Measurements from ENCODE around the gene KANSL1.

The KANSL1 gene

DNA sequence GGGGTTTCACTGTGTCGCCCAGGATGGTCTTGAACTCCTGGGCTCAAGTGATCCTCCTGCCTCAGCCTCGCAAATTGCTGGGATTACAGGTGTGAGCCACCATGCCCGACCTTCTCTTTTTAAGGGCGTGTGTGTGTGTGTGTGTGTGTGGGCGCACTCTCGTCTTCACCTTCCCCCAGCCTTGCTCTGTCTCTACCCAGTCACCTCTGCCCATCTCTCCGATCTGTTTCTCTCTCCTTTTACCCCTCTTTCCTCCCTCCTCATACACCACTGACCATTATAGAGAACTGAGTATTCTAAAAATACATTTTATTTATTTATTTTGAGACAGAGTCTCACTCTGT, 190.3 kb downstream of the KANSL1 start:
- no peaks in the 10 kb centered on the region for H3K4me1 Mint-ChIP-seq (ENCODE audit: low read depth)
- no peak overlapping the region for H3K4me3 Mint-ChIP-seq
- H3K36me3 Mint-ChIP-seq (ENCODE audit: low read depth): no peaks in the 10 kb centered on the region
- no peaks in the 10 kb centered on the region for H3K9me3 Mint-ChIP-seq
- H3K27me3 Mint-ChIP-seq: peaks cover 7% of the 10 kb centered on the region
- intact Hi-C loops (cut with micrococcal nuclease): loop anchor here (1.0 to 10.0 kb wide), 4 partner anchors 41 to 214 kb away; no protein-coding TSS in a partner anchor
- H3K27ac Mint-ChIP-seq: no peak overlapping the region

GRCh38 chr17:46002311-46002972, 190.8 kb downstream of the KANSL1 start:
- no peaks in the 10 kb centered on the region for H3K9me3 Mint-ChIP-seq
- no peak overlapping the region for H3K4me3 Mint-ChIP-seq
- H3K27ac Mint-ChIP-seq: no peak overlapping the region
- no peaks in the 10 kb centered on the region for H3K4me1 Mint-ChIP-seq (ENCODE audit: low read depth)
- no peaks in the 10 kb centered on the region for H3K36me3 Mint-ChIP-seq (ENCODE audit: low read depth)
- peaks cover 7% of the 10 kb centered on the region for H3K27me3 Mint-ChIP-seq
- intact Hi-C loops (cut with micrococcal nuclease): loop anchor here (1.0 to 10.0 kb wide), 4 partner anchors 42 to 215 kb away; no protein-coding TSS in a partner anchor

- Mint-ChIP-seq H3K36me3 (ENCODE audit: low read depth) (no peaks in the 10 kb centered on the region), H3K27me3 (peaks cover 7% of the 10 kb centered on the region), H3K27ac (no peak overlapping the region), H3K4me1 (ENCODE audit: low read depth) (no peaks in the 10 kb centered on the region), H3K9me3 (no peaks in the 10 kb centered on the region), H3K4me3 (no peak overlapping the region)
- intact Hi-C loops (cut with micrococcal nuclease): loop anchor here (1.0 to 10.0 kb wide), 4 partner anchors 43 to 216 kb away; no protein-coding TSS in a partner anchor
Measured at GRCh38 chr17:46001390-46002310, 191.6 kb downstream of the KANSL1 start.

GRCh38 chr17:46000757-46001156, 192.5 kb downstream of the KANSL1 start:
- no peaks in the 10 kb centered on the region for H3K9me3 Mint-ChIP-seq
- H3K4me1 Mint-ChIP-seq (ENCODE audit: low read depth): no peaks in the 10 kb centered on the region
- no peaks in the 10 kb centered on the region for H3K36me3 Mint-ChIP-seq (ENCODE audit: low read depth)
- intact Hi-C loops (cut with micrococcal nuclease): loop anchor here (5.0 to 10.0 kb wide), 2 partner anchors 184 to 217 kb away; no protein-coding TSS in a partner anchor
- H3K27me3 Mint-ChIP-seq: peaks cover 4% of the 10 kb centered on the region
- no peak overlapping the region for H3K27ac Mint-ChIP-seq
- H3K4me3 Mint-ChIP-seq: no peak overlapping the region

DNA sequence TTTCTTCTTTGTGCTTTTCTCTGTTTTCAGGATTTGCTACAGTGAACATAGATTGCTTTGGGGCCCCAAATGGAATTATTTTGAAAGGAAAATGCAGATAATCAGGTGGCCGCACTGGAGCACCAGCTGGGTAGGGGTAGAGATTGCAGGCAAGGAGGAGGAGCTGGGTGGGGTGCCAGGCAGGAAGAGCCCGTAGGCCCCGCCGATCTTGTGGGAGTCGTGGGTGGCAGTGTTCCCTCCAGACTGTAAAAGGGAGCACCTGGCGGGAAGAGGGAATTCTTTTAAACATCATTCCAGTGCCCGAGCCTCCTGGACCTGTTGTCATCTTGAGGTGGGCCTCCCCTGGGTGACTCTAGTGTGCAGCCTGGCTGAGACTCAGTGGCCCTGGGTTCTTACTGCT, 192.9 kb downstream of the KANSL1 start:
- intact Hi-C loops (cut with micrococcal nuclease): loop anchor here (5.0 to 10.0 kb wide), 2 partner anchors 185 to 217 kb away; no protein-coding TSS in a partner anchor
- Mint-ChIP-seq H3K4me3 (no peak overlapping the region), H3K27me3 (peaks cover 4% of the 10 kb centered on the region), H3K27ac (no peak overlapping the region), H3K9me3 (no peaks in the 10 kb centered on the region), H3K4me1 (ENCODE audit: low read depth) (no peaks in the 10 kb centered on the region), H3K36me3 (ENCODE audit: low read depth) (no peaks in the 10 kb centered on the region)

GRCh38 chr17:45999900-46000290, 193.3 kb downstream of the KANSL1 start:
- no peaks in the 10 kb centered on the region for H3K4me1 Mint-ChIP-seq (ENCODE audit: low read depth)
- no peaks in the 10 kb centered on the region for H3K9me3 Mint-ChIP-seq
- H3K27ac Mint-ChIP-seq: no peak overlapping the region
- intact Hi-C loops (cut with micrococcal nuclease): loop anchor here (5.0 to 10.0 kb wide), 2 partner anchors 185 to 217 kb away; no protein-coding TSS in a partner anchor
- no peaks in the 10 kb centered on the region for H3K36me3 Mint-ChIP-seq (ENCODE audit: low read depth)
- no peak overlapping the region for H3K4me3 Mint-ChIP-seq
- peaks cover 3% of the 10 kb centered on the region for H3K27me3 Mint-ChIP-seq

DNA sequence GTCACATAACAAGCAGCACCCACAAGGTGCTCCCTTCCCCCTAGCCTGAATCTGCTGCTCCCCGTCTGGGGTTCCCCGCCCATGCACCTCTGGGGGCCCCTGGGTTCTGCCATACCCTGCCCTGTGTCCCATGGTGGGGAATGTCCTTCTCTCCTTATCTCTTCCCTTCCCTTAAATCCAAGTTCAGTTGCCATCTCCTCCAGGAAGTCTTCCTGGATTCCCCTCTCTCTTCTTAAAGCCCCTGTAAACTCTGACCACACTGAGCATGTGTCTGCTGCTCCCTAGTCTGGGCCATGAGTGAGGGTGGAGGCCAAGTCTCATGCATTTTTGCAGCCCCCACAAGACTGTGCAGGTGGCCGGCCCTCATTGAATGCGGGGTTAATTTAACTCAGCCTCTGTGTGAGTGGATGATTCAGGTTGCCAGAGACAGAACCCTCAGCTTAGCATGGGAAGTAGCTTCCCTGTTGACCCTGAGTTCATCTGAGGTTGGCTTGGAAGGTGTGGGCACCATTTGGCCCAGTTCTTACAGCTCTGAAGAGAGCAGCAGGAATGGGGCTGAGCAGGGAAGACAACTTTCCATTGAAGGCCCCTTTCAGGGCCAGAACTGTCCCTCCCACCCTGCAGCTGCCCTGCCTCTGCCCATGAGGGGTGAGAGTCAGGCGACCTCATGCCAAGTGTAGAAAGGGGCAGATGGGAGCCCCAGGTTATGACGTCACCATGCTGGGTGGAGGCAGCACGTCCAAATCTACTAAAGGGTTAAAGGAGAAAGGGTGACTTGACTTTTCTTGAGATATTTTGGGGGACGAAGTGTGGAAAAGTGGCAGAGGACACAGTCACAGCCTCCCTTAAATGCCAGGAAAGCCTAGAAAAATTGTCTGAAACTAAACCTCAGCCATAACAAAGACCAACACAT, 194.0 kb downstream of the KANSL1 start, which contains the start of gene STH:
STH (plus strand) TSS at position 264 of the 913 bp plus-strand sequence; CDS start at position 294, 30 bp downstream.
- intact Hi-C loops (cut with micrococcal nuclease): no loop called here
- H3K27ac Mint-ChIP-seq: no peak within 1 kb of the TSS
- no peak within 1 kb of the TSS for H3K4me3 Mint-ChIP-seq
- H3K27me3 Mint-ChIP-seq: peaks cover 3% of the 10 kb centered on the region
- H3K36me3 Mint-ChIP-seq (ENCODE audit: low read depth): no peaks in the 10 kb centered on the region
- H3K4me1 Mint-ChIP-seq (ENCODE audit: low read depth): no peaks in the 10 kb centered on the region
- no peaks in the 10 kb centered on the region for H3K9me3 Mint-ChIP-seq

DNA sequence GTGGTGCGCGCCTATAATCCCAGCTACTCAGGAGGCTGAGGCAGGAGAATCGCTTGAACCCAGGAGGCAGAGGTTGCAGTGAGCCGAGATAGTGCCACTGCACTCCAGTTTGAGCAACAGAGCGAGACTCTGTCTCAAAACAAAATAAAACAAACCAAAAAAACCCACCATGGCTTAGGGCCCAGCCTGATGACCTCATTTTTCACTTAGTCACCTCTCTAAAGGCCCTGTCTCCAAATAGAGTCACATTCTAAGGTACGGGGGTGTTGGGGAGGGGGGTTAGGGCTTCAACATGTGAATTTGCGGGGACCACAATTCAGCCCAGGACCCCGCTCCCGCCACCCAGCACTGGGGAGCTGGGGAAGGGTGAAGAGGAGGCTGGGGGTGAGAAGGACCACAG, 195.6 kb downstream of the KANSL1 start:
- H3K36me3 Mint-ChIP-seq (ENCODE audit: low read depth): no peaks in the 10 kb centered on the region
- H3K4me3 Mint-ChIP-seq: no peak overlapping the region
- no peak overlapping the region for H3K27ac Mint-ChIP-seq
- no peaks in the 10 kb centered on the region for H3K4me1 Mint-ChIP-seq (ENCODE audit: low read depth)
- intact Hi-C loops (cut with micrococcal nuclease): no loop called here
- H3K9me3 Mint-ChIP-seq: no peaks in the 10 kb centered on the region
- peaks cover 3% of the 10 kb centered on the region for H3K27me3 Mint-ChIP-seq

- H3K4me1 Mint-ChIP-seq (ENCODE audit: low read depth): no peaks in the 10 kb centered on the region
- no peaks in the 10 kb centered on the region for H3K9me3 Mint-ChIP-seq
- peaks cover 2% of the 10 kb centered on the region for H3K27me3 Mint-ChIP-seq
- no peak overlapping the region for H3K4me3 Mint-ChIP-seq
- H3K36me3 Mint-ChIP-seq (ENCODE audit: low read depth): no peaks in the 10 kb centered on the region
- no peak overlapping the region for H3K27ac Mint-ChIP-seq
- intact Hi-C loops (cut with micrococcal nuclease): no loop called here
Measured at GRCh38 chr17:45997166-45997565, 196.1 kb downstream of the KANSL1 start.

DNA sequence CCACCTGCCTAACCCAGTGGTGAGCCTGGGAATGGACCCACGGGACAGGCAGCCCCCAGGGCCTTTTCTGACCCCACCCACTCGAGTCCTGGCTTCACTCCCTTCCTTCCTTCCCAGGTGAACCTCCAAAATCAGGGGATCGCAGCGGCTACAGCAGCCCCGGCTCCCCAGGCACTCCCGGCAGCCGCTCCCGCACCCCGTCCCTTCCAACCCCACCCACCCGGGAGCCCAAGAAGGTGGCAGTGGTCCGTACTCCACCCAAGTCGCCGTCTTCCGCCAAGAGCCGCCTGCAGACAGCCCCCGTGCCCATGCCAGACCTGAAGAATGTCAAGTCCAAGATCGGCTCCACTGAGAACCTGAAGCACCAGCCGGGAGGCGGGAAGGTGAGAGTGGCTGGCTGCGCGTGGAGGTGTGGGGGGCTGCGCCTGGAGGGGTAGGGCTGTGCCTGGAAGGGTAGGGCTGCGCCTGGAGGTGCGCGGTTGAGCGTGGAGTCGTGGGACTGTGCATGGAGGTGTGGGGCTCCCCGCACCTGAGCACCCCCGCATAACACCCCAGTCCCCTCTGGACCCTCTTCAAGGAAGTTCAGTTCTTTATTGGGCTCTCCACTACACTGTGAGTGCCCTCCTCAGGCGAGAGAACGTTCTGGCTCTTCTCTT, 196.8 kb downstream of the KANSL1 start:
- no peaks in the 10 kb centered on the region for H3K9me3 Mint-ChIP-seq
- no peak overlapping the region for H3K27ac Mint-ChIP-seq
- no peaks in the 10 kb centered on the region for H3K36me3 Mint-ChIP-seq (ENCODE audit: low read depth)
- intact Hi-C loops (cut with micrococcal nuclease): no loop called here
- no peaks in the 10 kb centered on the region for H3K27me3 Mint-ChIP-seq
- H3K4me1 Mint-ChIP-seq (ENCODE audit: low read depth): no peaks in the 10 kb centered on the region
- no peak overlapping the region for H3K4me3 Mint-ChIP-seq

DNA sequence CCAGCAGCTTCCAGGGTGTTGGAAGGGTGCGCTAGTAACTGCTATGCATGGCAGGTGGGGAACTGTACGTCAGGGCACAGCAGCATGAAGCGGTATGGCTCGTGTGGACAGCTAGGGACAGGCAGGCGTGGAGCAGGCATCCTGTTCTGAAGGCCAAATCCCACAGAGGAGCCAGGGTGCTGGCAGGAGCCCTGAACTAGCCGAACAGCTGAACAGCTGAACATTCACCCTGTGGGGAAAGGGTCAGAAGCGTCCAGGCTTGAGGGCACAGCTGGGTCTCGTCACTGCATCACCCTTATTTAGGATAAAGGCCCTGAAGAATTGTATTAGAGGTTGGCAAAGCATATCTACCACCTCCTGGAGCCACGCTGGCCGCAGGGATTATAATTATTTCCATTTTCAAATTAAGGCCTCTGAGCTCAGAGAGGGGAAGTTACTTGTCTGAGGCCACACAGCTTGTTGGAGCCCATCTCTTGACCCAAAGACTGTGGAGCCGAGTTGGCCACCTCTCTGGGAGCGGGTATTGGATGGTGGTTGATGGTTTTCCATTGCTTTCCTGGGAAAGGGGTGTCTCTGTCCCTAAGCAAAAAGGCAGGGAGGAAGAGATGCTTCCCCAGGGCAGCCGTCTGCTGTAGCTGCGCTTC, 197.5 kb downstream of the KANSL1 start:
- Mint-ChIP-seq H3K36me3 (ENCODE audit: low read depth) (no peaks in the 10 kb centered on the region), H3K27me3 (no peaks in the 10 kb centered on the region), H3K4me1 (ENCODE audit: low read depth) (no peaks in the 10 kb centered on the region), H3K4me3 (no peak overlapping the region), H3K27ac (no peak overlapping the region), H3K9me3 (no peaks in the 10 kb centered on the region)
- intact Hi-C loops (cut with micrococcal nuclease): no loop called here

GRCh38 chr17:45994987-45995386, 198.2 kb downstream of the KANSL1 start:
- H3K4me1 Mint-ChIP-seq (ENCODE audit: low read depth): no peaks in the 10 kb centered on the region
- no peaks in the 10 kb centered on the region for H3K36me3 Mint-ChIP-seq (ENCODE audit: low read depth)
- H3K4me3 Mint-ChIP-seq: no peak overlapping the region
- H3K27ac Mint-ChIP-seq: no peak overlapping the region
- no peaks in the 10 kb centered on the region for H3K27me3 Mint-ChIP-seq
- intact Hi-C loops (cut with micrococcal nuclease): no loop called here
- no peaks in the 10 kb centered on the region for H3K9me3 Mint-ChIP-seq
